SU-DHL-6 (cell line): ENCODE measurements around the gene NACC2.

Experiments used
- H2AFZ ChIP-seq: fragments of 200-600 bp; sonication (generic); 2 replicates; pipeline ENCODE4 v1.6.1; 2014; ENCODE audit warnings: low read depth, mild to moderate bottlenecking, moderate library complexity, mixed read lengths, antibody characterized with exemption, low read length; ENCODE audit not compliant: severe bottlenecking
- H3F3A ChIP-seq: fragments of 200-600 bp; shearing (Covaris generic); 2 replicates; pipeline ENCODE4 v1.6.0; 2016; ENCODE audit warnings: antibody characterized with exemption, mild to moderate bottlenecking; ENCODE audit not compliant: insufficient read depth
- H3K27ac ChIP-seq: fragments of 200-600 bp; sonication (generic); 2 replicates; pipeline ENCODE4 v1.5.1; 2016; ENCODE audit warnings: low read depth, mild to moderate bottlenecking, low read length, moderate library complexity, mixed read lengths
- H3K27me3 ChIP-seq: fragments of 200-600 bp; sonication (generic), shearing (Covaris generic); 2 replicates; pipeline ENCODE4 v1.6.0; 2014; ENCODE audit warnings: mild to moderate bottlenecking, low read length
- H3K36me3 ChIP-seq: fragments of 200-600 bp; sonication (generic); 2 replicates; pipeline ENCODE4 v1.6.1; 2014; ENCODE audit warnings: mild to moderate bottlenecking, low read length, mixed read lengths
- H3K4me2 ChIP-seq: fragments of 300-600, 200-600 bp; shearing (Covaris generic), sonication (generic); 2 replicates; pipeline ENCODE4 v1.6.0; 2014; ENCODE audit warnings: low read length, low read depth, mild to moderate bottlenecking; ENCODE audit not compliant: poor library complexity, severe bottlenecking
- H3K4me3 ChIP-seq: fragments of 200-600 bp; sonication (generic); 2 replicates; pipeline ENCODE4 v1.5.1; 2014; ENCODE audit warnings: antibody characterized with exemption, low read length, mild to moderate bottlenecking, mixed read lengths; ENCODE audit not compliant: insufficient read depth, poor library complexity, severe bottlenecking
- H3K79me2 ChIP-seq: fragments of 200-600 bp; sonication (generic); 2 replicates; pipeline ENCODE4 v1.6.1; 2014; ENCODE audit warnings: mild to moderate bottlenecking, low read length, moderate library complexity; ENCODE audit not compliant: insufficient read depth
- H3K9ac ChIP-seq: fragments of 200-600 bp; sonication (generic); 2 replicates; pipeline ENCODE4 v1.7.0; 2014; ENCODE audit warnings: mild to moderate bottlenecking, low read length
- H3K9me2 ChIP-seq: fragments of 200-600 bp; sonication (generic); replicated peaks from 2 replicates; pipeline ENCODE4 v1.6.1; 2014; ENCODE audit warnings: low read length; ENCODE audit not compliant: insufficient read depth
- H3K9me3 ChIP-seq: fragments of 200-600 bp; sonication (generic); 2 replicates; pipeline ENCODE4 v1.6.1; 2014; ENCODE audit warnings: low read length, mixed read lengths; ENCODE audit not compliant: insufficient read depth
- H4K20me1 ChIP-seq: fragments of 200-600 bp; sonication (generic); 2 replicates; pipeline ENCODE4 v1.6.1; 2014; ENCODE audit warnings: low read depth, mild to moderate bottlenecking, antibody characterized with exemption, low read length, moderate library complexity, mixed read lengths
- EZH2phosphoT487 ChIP-seq: fragments of 200-600 bp; sonication (generic), shearing (Covaris generic); conservative IDR thresholded peaks from 2 replicates; pipeline ENCODE4 v1.6.1; 2018; ENCODE audit warnings: mild to moderate bottlenecking, antibody characterized with exemption, low read length, moderate library complexity, mixed read lengths
- TF ChIP-seq, protein P1 (sequence below): fragments of 200-600 bp; sonication (generic); IDR thresholded peaks from one replicate; pipeline ENCODE4 v1.5.1; 2017; ENCODE audit warnings: antibody characterized with exemption, mild to moderate bottlenecking, low read length, moderate library complexity; ENCODE audit not compliant: insufficient read depth, poor library complexity, severe bottlenecking

NACC2 gene

DNA sequence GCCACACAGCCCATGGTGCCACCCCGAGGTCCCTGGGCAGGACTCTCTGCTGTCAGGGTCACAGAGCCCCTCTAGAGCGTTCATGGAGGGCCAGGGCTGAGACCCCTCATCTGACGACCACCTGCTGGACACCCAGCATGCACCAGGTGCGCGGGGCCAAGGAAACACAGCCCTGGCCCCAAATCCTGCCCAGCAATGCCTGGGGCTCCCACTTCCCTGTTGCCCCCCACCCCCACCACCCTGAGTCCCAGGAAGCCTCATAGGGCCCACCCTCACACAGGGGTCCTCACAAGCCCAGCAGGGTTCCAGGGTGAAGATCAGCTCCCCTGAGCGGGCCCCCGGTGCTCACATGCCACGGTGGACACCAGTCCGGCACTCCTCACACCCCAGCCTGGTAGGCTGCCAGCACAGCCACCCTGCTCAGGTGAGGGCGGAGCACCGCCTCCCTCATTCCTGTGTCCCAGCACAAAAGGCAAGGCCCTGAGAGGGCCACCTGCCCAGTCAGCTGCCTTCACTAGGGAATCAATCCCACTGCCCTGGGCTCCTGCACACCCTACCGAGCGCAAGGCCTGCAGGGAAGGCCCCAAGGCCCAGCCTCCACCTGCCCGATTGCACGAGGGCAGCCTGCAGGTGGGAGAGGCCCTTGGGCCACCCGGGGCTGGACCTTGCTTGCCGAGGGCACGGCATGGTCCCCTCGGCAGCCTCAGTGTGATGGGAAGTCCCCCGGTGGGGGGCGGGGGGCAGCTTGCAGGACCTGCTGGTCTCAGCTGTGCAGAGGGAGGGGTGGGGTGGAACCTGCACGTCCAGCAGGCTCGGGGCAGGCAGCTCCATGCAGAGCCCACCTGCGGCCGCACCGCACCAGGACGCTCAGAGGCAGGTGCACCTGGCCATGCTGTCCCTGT lies 77.5 kb downstream of the NACC2 start:
- Histone ChIP-seq H3K79me2 (no peaks in the 10 kb centered on the region), H3K4me3 (no peak overlapping the region), H3K36me3 (no peaks in the 10 kb centered on the region), H3K9me2 (no peaks in the 10 kb centered on the region), H3K27ac (no peak overlapping the region), H3K4me2 (no peak overlapping the region), H4K20me1 (no peaks in the 10 kb centered on the region), H3K27me3 (no peaks in the 10 kb centered on the region), H2AFZ (no peak overlapping the region), H3K9ac (no peak overlapping the region), H3F3A (peaks cover 3% of the 10 kb centered on the region; the same call in 1 of the 2 replicates), H3K9me3 (no peaks in the 10 kb centered on the region)
- TF ChIP-seq, protein P1, sequence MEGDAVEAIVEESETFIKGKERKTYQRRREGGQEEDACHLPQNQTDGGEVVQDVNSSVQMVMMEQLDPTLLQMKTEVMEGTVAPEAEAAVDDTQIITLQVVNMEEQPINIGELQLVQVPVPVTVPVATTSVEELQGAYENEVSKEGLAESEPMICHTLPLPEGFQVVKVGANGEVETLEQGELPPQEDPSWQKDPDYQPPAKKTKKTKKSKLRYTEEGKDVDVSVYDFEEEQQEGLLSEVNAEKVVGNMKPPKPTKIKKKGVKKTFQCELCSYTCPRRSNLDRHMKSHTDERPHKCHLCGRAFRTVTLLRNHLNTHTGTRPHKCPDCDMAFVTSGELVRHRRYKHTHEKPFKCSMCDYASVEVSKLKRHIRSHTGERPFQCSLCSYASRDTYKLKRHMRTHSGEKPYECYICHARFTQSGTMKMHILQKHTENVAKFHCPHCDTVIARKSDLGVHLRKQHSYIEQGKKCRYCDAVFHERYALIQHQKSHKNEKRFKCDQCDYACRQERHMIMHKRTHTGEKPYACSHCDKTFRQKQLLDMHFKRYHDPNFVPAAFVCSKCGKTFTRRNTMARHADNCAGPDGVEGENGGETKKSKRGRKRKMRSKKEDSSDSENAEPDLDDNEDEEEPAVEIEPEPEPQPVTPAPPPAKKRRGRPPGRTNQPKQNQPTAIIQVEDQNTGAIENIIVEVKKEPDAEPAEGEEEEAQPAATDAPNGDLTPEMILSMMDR: no peak
- TF ChIP-seq EZH2phosphoT487: no peak

DNA sequence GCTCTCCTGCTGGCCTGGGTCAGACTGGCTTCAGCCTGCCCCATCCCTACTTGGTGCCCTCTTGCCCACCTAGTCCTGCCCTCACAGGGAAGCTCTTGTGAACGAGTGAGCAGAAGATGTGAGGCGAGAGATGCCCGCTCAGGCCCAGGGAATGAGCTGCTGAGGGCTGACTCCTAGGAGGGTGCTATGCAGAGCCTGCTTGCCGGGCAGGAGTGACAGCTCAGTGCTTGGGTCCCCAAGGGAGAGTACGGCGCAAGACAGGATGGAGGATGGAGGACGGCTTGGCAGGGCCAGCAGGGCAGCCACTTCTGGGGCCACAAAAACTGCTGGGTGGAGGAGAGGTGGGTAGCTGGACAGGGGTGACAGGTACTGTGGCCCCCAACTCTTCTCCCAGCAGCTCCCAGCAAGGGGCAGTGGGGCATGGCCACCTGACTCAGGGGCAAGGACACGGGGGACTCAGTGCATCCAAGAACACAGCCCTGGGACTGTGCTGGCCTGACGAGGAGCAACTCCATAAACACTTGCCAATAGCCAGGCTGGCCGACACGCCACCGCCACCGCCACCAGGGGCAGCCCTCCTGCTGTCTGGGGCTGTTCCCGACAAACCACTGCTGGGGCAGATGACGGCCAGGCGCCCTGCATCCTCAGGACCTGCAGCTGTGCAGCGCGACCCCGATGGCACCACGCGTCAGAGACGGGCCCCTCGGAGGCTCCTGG lies 78.4 kb downstream of the NACC2 start:
- Histone ChIP-seq H2AFZ (no peak overlapping the region), H3K9me3 (no peaks in the 10 kb centered on the region), H3K79me2 (no peaks in the 10 kb centered on the region), H3K9me2 (no peaks in the 10 kb centered on the region), H3F3A (peaks cover 5% of the 10 kb centered on the region; the same call in 1 of the 2 replicates), H3K27me3 (no peaks in the 10 kb centered on the region), H4K20me1 (no peaks in the 10 kb centered on the region), H3K4me2 (no peak overlapping the region), H3K4me3 (no peak overlapping the region), H3K27ac (no peak overlapping the region), H3K36me3 (no peaks in the 10 kb centered on the region), H3K9ac (no peak overlapping the region)
- no peak for TF ChIP-seq EZH2phosphoT487
- TF ChIP-seq, protein P1: no peak

DNA sequence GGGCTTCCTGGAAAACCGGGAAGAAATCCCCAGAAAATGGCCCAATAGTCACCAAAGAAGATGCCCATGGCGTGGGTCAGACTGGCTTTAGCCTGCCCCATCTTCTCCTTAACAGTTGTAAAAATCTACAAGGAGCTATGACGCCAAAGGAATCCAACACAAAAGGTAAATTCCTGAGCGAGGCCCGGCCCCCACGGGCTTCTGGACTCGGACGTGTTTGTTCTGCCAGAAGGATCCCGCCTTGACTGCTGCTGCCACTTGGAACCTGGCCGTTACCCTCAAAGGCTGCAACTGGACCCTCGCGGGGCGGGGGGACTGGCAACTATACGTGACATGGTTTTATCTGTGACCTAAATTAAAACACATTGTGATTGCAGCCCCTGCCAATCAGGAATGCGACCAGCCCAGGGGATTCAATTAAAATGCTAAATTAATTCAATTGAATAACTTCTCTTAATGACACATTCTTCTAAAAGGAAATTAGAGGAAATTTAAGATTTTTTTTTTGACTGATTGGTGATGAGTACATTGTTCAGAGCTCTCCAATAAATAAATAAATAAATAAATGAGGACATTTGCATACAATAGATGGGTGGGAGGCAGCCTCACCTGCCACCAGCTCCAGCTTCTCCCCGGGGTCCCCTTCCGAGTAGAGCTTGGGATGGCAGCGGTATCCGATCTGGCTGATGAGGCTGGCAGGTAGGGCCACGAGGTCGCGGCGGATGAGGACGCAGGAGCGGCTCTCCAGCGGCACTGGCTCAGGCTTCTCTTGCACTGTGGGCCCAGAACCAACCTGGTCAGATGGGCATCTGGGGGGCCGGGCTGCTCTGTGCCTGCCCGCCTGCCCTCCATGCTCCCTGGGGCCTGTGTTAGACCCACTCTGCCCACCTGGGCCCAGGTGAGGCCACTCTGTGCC lies 79.2 kb downstream of the NACC2 start:
- no peak overlapping the region for H2AFZ ChIP-seq
- no peak overlapping the region for H3K27ac ChIP-seq
- peaks cover 5% of the 10 kb centered on the region; the same call in 1 of the 2 replicates for H3F3A ChIP-seq
- H4K20me1 ChIP-seq: no peaks in the 10 kb centered on the region
- H3K9me3 ChIP-seq: no peaks in the 10 kb centered on the region
- no peaks in the 10 kb centered on the region for H3K36me3 ChIP-seq
- no peaks in the 10 kb centered on the region for H3K27me3 ChIP-seq
- H3K9me2 ChIP-seq: no peaks in the 10 kb centered on the region
- no peak overlapping the region for H3K4me2 ChIP-seq
- no peak overlapping the region for H3K9ac ChIP-seq
- no peaks in the 10 kb centered on the region for H3K79me2 ChIP-seq
- H3K4me3 ChIP-seq: no peak overlapping the region
- TF ChIP-seq, protein P1: no peak
- TF ChIP-seq EZH2phosphoT487: no peak
